D341Med (cell line): Measurements from ENCODE around the gene PRR5L.
"Not testable (repeated sequence)": the region's sequence is repeated elsewhere in the genome, so short reads cannot be mapped to it uniquely, and the experiment has no call there.

Experiments
- DNase-seq: peaks from one replicate; pipeline ENCODE4 v3.0.0; 2012; ENCODE audit warnings: low spot score

PRR5L gene

GRCh38 chr11:36462321-36462720 lies 166.2 kb downstream of the PRR5L start:
- no peak for DNase-seq

- DNase-seq: no peak
Measured at GRCh38 chr11:36463781-36464180, 167.7 kb downstream of the PRR5L start.

- no peak for DNase-seq
Measured at GRCh38 chr11:36464720-36465119, 168.6 kb downstream of the PRR5L start.

GRCh38 chr11:36465449-36466163 lies 169.5 kb downstream of the PRR5L start:
- DNase-seq: no peak

- DNase-seq: no peak
Measured at GRCh38 chr11:36467012-36467411, 170.9 kb downstream of the PRR5L start.

GRCh38 chr11:36467916-36468315 lies 171.8 kb downstream of the PRR5L start:
- no peak for DNase-seq

GRCh38 chr11:36469063-36469462 lies 173.0 kb downstream of the PRR5L start:
- DNase-seq: no peak

- DNase-seq: no peak
Measured at GRCh38 chr11:36469881-36470802, 174.1 kb downstream of the PRR5L start.

- no peak for DNase-seq
Measured at GRCh38 chr11:36471577-36471976, 175.5 kb downstream of the PRR5L start.

GRCh38 chr11:36475192-36475591 lies 179.1 kb downstream of the PRR5L start:
- DNase-seq: no peak

GRCh38 chr11:36478700-36479329 lies 182.7 kb downstream of the PRR5L start:
- peak; percentile 58 for DNase-seq

GRCh38 chr11:36480833-36481232 lies 184.7 kb downstream of the PRR5L start:
- DNase-seq: no peak

GRCh38 chr11:36483042-36483441 lies 187.0 kb downstream of the PRR5L start:
- not testable (repeated sequence) for DNase-seq

GRCh38 chr11:36485298-36486002 lies 189.4 kb downstream of the PRR5L start:
- no peak for DNase-seq

- no peak for DNase-seq
Measured at GRCh38 chr11:36487619-36488018, 191.5 kb downstream of the PRR5L start.

- DNase-seq: no peak
Measured at GRCh38 chr11:36488096-36488495, 192.0 kb downstream of the PRR5L start.

GRCh38 chr11:36490026-36490806 lies 194.1 kb downstream of the PRR5L start:
- no peak for DNase-seq

- DNase-seq: peak; percentile 54
Measured at GRCh38 chr11:36492724-36493304, 196.7 kb downstream of the PRR5L start.

GRCh38 chr11:36493332-36493731 lies 197.2 kb downstream of the PRR5L start:
- no peak for DNase-seq

GRCh38 chr11:36498721-36499120 lies 202.6 kb downstream of the PRR5L start:
- no peak for DNase-seq

- no peak for DNase-seq
Measured at GRCh38 chr11:36499315-36499714, 203.2 kb downstream of the PRR5L start.
